H1 (cell line): ENCODE data around the gene ZDHHC20. TPM values are rescaled to one million over a fixed set of nuclear protein-coding genes. Genes with fewer than 3 reads are reported as not detected.
A peak's percentile ranks its signal among the peaks of the same experiment; 100 is the strongest.

Experiments
- CTCF ChIA-PET: fragments of 300-600 bp; sonication (Branson Sonifier 250); formaldehyde crosslinking; loops from one replicate; lab custom pipeline; 2021; ENCODE audit not compliant: partially characterized antibody; lab: Charles Lee
- POLR2A ChIA-PET: fragments of 300-600 bp; sonication (Branson Sonifier 250); formaldehyde crosslinking; loops from one replicate; lab custom pipeline; 2021; ENCODE audit warnings: inconsistent platforms; ENCODE audit not compliant: partially characterized antibody; lab: Charles Lee
- DNase-seq, 2 experiments: peaks; one replicate each; pipeline versions ENCODE4 v3.0.0 to v3.0.0-alpha.2; 2010 to 2022; ENCODE audit warnings: low spot score in 2 of 2, low read depth in 1 of 2, mixed read lengths in 1 of 2
- FAIRE-seq: peaks from 2 replicates; lab custom pipeline; 2011; peaks lifted over from hg19 to GRCh38; lab: Jason Lieb, UNC
- H2AFZ ChIP-seq: 2 replicates; pipeline ENCODE4 v1.8.1; 2012; ENCODE audit warnings: low read length, inconsistent platforms
- H2AK5ac ChIP-seq: 2 replicates; pipeline ENCODE4 v1.6.1; 2013; ENCODE audit warnings: low read depth, low read length
- H2BK120ac ChIP-seq: replicated peaks from 2 replicates; pipeline ENCODE3; 2013; ENCODE audit warnings: low read depth, low read length, inconsistent platforms
- H2BK12ac ChIP-seq: 2 replicates; pipeline ENCODE4 v1.6.1; 2013; ENCODE audit warnings: low read depth, low read length
- H2BK15ac ChIP-seq: 2 replicates; pipeline ENCODE4 v1.6.1; 2013; ENCODE audit warnings: low read length
- H2BK20ac ChIP-seq: 2 replicates; pipeline ENCODE4 v1.6.1; 2013; ENCODE audit warnings: low read length
- H2BK5ac ChIP-seq: 2 replicates; pipeline ENCODE4 v1.6.1; 2013; ENCODE audit warnings: low read depth, low read length
- H3K14ac ChIP-seq: 2 replicates; pipeline ENCODE4 v1.6.1; 2013; ENCODE audit warnings: inconsistent platforms; ENCODE audit not compliant: insufficient read length
- H3K18ac ChIP-seq: 2 replicates; pipeline ENCODE4 v1.6.1; 2013; ENCODE audit warnings: low read length; ENCODE audit errors: extremely low read depth
- H3K23ac ChIP-seq: 2 replicates; pipeline ENCODE4 v1.6.1; 2013; ENCODE audit warnings: inconsistent platforms; ENCODE audit not compliant: insufficient read length
- H3K23me2 ChIP-seq: 2 replicates; pipeline ENCODE4 v1.6.1; 2013; ENCODE audit warnings: low read depth, low read length
- H3K27ac ChIP-seq: 2 replicates; pipeline ENCODE4 v1.6.1; 2011; ENCODE audit warnings: low read depth, low read length, inconsistent platforms
- H3K27me3 ChIP-seq, 4 experiments: replicated peaks in 1 of 4; 1 replicate in 1 of 4; 2 replicates in 3 of 4; pipeline versions ENCODE4 v1.6.1 to v1.8.1; 2011 to 2013; ENCODE audit warnings: low read length in 3 of 4, mild to moderate bottlenecking in 3 of 4, inconsistent platforms in 2 of 4, mixed read lengths in 2 of 4, moderate library complexity in 1 of 4; ENCODE audit not compliant: control insufficient read depth in 3 of 4, insufficient read depth in 3 of 4; ENCODE audit errors: extremely low read depth in 1 of 4
- H3K36me3 ChIP-seq, 4 experiments: 2 replicates each; pipeline versions ENCODE4 v1.6.1 to v1.8.1; 2011 to 2013; ENCODE audit warnings: mild to moderate bottlenecking in 4 of 4, low read length in 3 of 4, moderate library complexity in 2 of 4, control low read depth in 1 of 4, inconsistent platforms in 1 of 4; ENCODE audit not compliant: insufficient read depth in 4 of 4, control insufficient read depth in 2 of 4
- H3K4ac ChIP-seq: replicated peaks from 2 replicates; pipeline ENCODE3; 2013; ENCODE audit warnings: low read length, low read depth, mixed read lengths, inconsistent platforms; ENCODE audit not compliant: insufficient read length
- H3K4me1 ChIP-seq, 4 experiments: replicated peaks in 1 of 4; 1 replicate in 1 of 4; 2 replicates in 3 of 4; pipeline versions ENCODE4 v1.6.1 to v1.8.1; 2011 to 2013; ENCODE audit warnings: low read length in 3 of 4, inconsistent platforms in 2 of 4, mixed read lengths in 1 of 4; ENCODE audit not compliant: insufficient read depth in 4 of 4, control insufficient read depth in 3 of 4
- H3K4me2 ChIP-seq, 2 experiments: 2 replicates each; pipeline versions ENCODE4 v1.6.1 to v1.8.1; 2011 to 2013; ENCODE audit warnings: low read depth in 2 of 2, low read length in 2 of 2, control low read depth in 1 of 2, inconsistent platforms in 1 of 2, mild to moderate bottlenecking in 1 of 2; ENCODE audit not compliant: insufficient read depth in 1 of 2
- H3K4me3 ChIP-seq, 4 experiments: fragments of 200-600, 300-600 bp in 1 of 4; sonication (generic), shearing (Covaris generic), sonication (Bioruptor Twin) in 1 of 4; 2 replicates each; pipeline versions ENCODE4 v1.5.1 to v1.8.1; 2011 to 2016; ENCODE audit warnings: low read length in 4 of 4, low read depth in 3 of 4, control low read depth in 2 of 4, inconsistent platforms in 2 of 4, mild to moderate bottlenecking in 2 of 4, mixed read lengths in 1 of 4, moderate library complexity in 1 of 4; ENCODE audit not compliant: insufficient read depth in 2 of 4; ENCODE audit errors: extremely low read depth in 1 of 4
- H3K56ac ChIP-seq: replicated peaks from 2 replicates; pipeline ENCODE3; 2013; ENCODE audit warnings: low read depth, mild to moderate bottlenecking, mixed read lengths, low read length, inconsistent platforms; ENCODE audit not compliant: insufficient read length
- H3K79me1 ChIP-seq: 2 replicates; pipeline ENCODE4 v1.6.1; 2013; ENCODE audit warnings: low read depth, low read length, control low read depth
- H3K79me2 ChIP-seq, 2 experiments: 2 replicates each; pipeline versions ENCODE4 v1.6.1 to v1.8.1; 2012 to 2013; ENCODE audit warnings: low read length in 2 of 2, mild to moderate bottlenecking in 2 of 2, inconsistent platforms in 1 of 2; ENCODE audit not compliant: insufficient read depth in 2 of 2, control insufficient read depth in 1 of 2
- H3K9ac ChIP-seq, 4 experiments: replicated peaks in 1 of 4; 1 replicate in 1 of 4; 2 replicates in 3 of 4; pipeline versions ENCODE4 v1.6.1 to v1.8.1; 2011 to 2013; ENCODE audit warnings: low read depth in 3 of 4, low read length in 3 of 4, control low read depth in 2 of 4, mild to moderate bottlenecking in 2 of 4, moderate library complexity in 2 of 4, inconsistent platforms in 1 of 4; ENCODE audit errors: extremely low read depth in 1 of 4
- H3K9me3 ChIP-seq, 2 experiments: 2 replicates each; pipeline versions ENCODE4 v1.6.1 to v1.8.1; 2012 to 2013; ENCODE audit warnings: mild to moderate bottlenecking in 2 of 2, moderate library complexity in 2 of 2, control low read depth in 1 of 2, inconsistent platforms in 1 of 2, low read depth in 1 of 2, low read length in 1 of 2, mixed read lengths in 1 of 2; ENCODE audit not compliant: insufficient read depth in 2 of 2
- H4K20me1 ChIP-seq, 2 experiments: replicated peaks in 1 of 2; 2 replicates each; pipeline versions ENCODE3 to v1.8.1; 2011 to 2013; ENCODE audit warnings: inconsistent platforms in 2 of 2, low read length in 2 of 2, mild to moderate bottlenecking in 1 of 2; ENCODE audit not compliant: insufficient read depth in 2 of 2, control insufficient read depth in 1 of 2
- H4K5ac ChIP-seq: 2 replicates; pipeline ENCODE4 v1.6.1; 2013; ENCODE audit warnings: low read length, low read depth, mixed read lengths, inconsistent platforms; ENCODE audit not compliant: insufficient read length
- H4K8ac ChIP-seq: 2 replicates; pipeline ENCODE4 v1.8.0; 2013; ENCODE audit warnings: mild to moderate bottlenecking, moderate library complexity, low read length, inconsistent platforms; ENCODE audit not compliant: insufficient read depth; ENCODE audit errors: extremely low read depth
- H4K91ac ChIP-seq: replicated peaks from 2 replicates; pipeline ENCODE3; 2013; ENCODE audit warnings: low read length, mixed read lengths, inconsistent platforms; ENCODE audit not compliant: insufficient read length
- RFX5 ChIP-seq: IDR thresholded peaks from 2 replicates; pipeline ENCODE4 v1.6.1; 2011; ENCODE audit warnings: low read depth, low read length, improper control_type of control experiment, borderline replicate concordance
- WGBS, 2 experiments: shearing (Covaris generic) in 1 of 2; methylation state at CpG; one replicate each; pipeline versions ENCODE4 v1.1.6 to v1.1.7; 2013 to 2015; ENCODE audit warnings: low lambda C conversion rate in 2 of 2, mixed read lengths in 2 of 2, inconsistent platforms in 1 of 2, low coverage in 1 of 2, missing lambda C conversion rate in 1 of 2; ENCODE audit not compliant: insufficient replicate concordance in 2 of 2, insufficient coverage in 1 of 2, insufficient read length in 1 of 2; ENCODE audit errors: extremely low coverage in 1 of 2, missing lambda C conversion rate in 1 of 2; 5-methylcytosine and 5-hydroxymethylcytosine counted together
- polyA plus RNA-seq, 7 experiments: library from polyadenylated mRNA; depleted of rRNA in 3 of 7; stranded (reverse) in 5 of 7; unstranded in 2 of 7; fragments of >200 nt in 5 of 7; fragments of 200-250 nt in 2 of 7; gene quantifications; 1 replicate in 5 of 7; 2 replicates in 1 of 7; 4 replicates in 1 of 7; pipeline versions ENCODE4 v1.2.1 to v1.2.3, GENCODE V29; 2011 to 2013; ENCODE audit warnings: missing spikeins in 2 of 7, mixed read lengths in 2 of 7
- total RNA-seq: library from RNA; stranded (reverse); fragmentation: NEBNext Ultra II Directional; extraction: Animal tissue kit (Norgen Biotek cat#: 25700); gene quantifications from 2 replicates; pipeline ENCODE4 v1.2.1, GENCODE V29; 2021

ZDHHC20 gene
- total and polyA plus RNA-seq, 2 of the 8 experiments (the other 6 are each of a cell fraction or from before 2014, with no cell fraction given) = 16.4 to 89.0 TPM

- H3K4me3 ChIP-seq = no peak overlapping the region
- H4K8ac ChIP-seq = no peak overlapping the region
- no peaks in the 10 kb centered on the region; a peak in 1 of 7 replicates for H3K4me1 ChIP-seq
- H3K18ac ChIP-seq = no peak overlapping the region
- H2BK20ac ChIP-seq = no peak overlapping the region
- H4K5ac ChIP-seq = no peak overlapping the region
- WGBS, 2 experiments = 85% methylated on average over 4 of the region's 4 CpGs; no CpG with 5 or more reads in 1 of the 2 experiments
- H3K27me3 ChIP-seq = no peaks in the 10 kb centered on the region
- no peaks in the 10 kb centered on the region for H3K79me1 ChIP-seq
- no peak overlapping the region for H3K9ac ChIP-seq
- H3K27ac ChIP-seq = no peak overlapping the region
- no peaks in the 10 kb centered on the region for H3K36me3 ChIP-seq
- H2BK5ac ChIP-seq = no peak overlapping the region
- H3K14ac ChIP-seq = no peak overlapping the region
- H2AFZ ChIP-seq = no peak overlapping the region
- 0 out of 2 replicates have a peak overlapping the region, but pooled peaks have one; percentile 39 for H2AK5ac ChIP-seq
- H3K79me2 ChIP-seq = no peaks in the 10 kb centered on the region
- no peaks in the 10 kb centered on the region for H3K9me3 ChIP-seq
- H3K4ac ChIP-seq = no peak overlapping the region
- H3K23me2 ChIP-seq = no peaks in the 10 kb centered on the region
- no peak overlapping the region for H4K91ac ChIP-seq
- ChIA-PET CTCF (no interaction called here), POLR2A (no interaction called here)
- FAIRE-seq (no peak), DNase-seq (no peak)
- no peak overlapping the region for H2BK12ac ChIP-seq
- no peak overlapping the region; a peak in 1 of 4 replicates for H3K4me2 ChIP-seq
- TF ChIP-seq RFX5 = no peak
- no peak overlapping the region for H2BK15ac ChIP-seq
- no peak overlapping the region for H3K56ac ChIP-seq
- no peaks in the 10 kb centered on the region for H4K20me1 ChIP-seq
- no peak overlapping the region for H3K23ac ChIP-seq
- H2BK120ac ChIP-seq = no peak overlapping the region
These were observed 93.5 kb downstream of the ZDHHC20 start for GRCh38 chr13:21365574-21365973.
